NT2/D1 (cell line): Measurements from ENCODE around the gene MT1M.

Experiments
- SUZ12 ChIP-seq: IDR thresholded peaks from 2 replicates; pipeline ENCODE4 v1.6.1; 2011; ENCODE audit not compliant: insufficient read length, insufficient read depth; ENCODE audit errors: extremely low read depth
- ZNF274 ChIP-seq: IDR thresholded peaks from 2 replicates; pipeline ENCODE4 v1.6.1; 2011; ENCODE audit warnings: mild to moderate bottlenecking, low read depth, low read length

DNA sequence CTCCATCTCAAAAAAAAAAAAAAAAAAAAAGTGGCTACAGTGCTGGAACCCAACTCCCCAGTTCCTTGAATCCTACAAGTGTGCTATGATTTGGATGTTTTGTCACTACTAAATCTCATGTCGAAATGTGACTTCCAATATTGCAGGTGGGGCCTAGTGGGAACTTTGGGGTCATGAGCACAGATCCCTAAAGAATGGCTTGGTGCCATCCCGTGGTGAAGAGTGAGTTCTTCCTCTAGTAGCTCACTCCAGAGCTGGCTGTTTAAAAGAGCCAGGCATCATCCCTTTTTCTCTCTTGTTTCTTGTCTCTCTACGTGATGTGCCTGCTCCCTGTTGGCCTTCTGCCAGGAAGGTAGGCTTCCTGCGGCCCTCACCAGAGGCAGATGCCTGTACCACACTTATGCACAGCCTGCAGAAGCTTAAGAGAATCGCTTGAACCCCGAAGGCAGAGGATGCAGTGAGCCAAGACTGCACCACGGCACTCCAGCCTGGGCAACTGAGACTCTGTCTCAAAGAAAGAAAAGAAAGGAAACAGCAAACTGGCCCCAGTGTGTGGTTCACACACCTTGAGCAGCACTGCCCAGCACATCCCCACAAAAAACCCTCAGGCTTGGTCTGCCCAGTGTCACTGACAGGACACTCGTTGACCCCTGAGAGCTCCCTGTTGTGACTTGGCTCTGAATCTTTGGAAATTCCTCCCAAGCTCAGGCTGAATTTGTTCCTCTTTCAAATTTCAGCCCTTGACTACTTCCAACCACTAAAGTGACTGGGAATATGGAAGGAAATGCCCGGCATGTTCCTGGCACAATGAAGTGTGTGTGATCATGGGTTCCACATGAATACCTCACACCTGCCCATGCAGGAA lies 3.7 kb upstream of the MT1M start:
- TF ChIP-seq ZNF274 = no peak
- no peak for TF ChIP-seq SUZ12
